ENCODE data around the gene WHRN. TPM values are rescaled to one million over a fixed set of nuclear protein-coding genes. Genes with fewer than 3 reads are reported as not detected.
A peak's percentile ranks its signal among the peaks of the same experiment; 100 is the strongest.

The WHRN gene
- total and polyA plus RNA-seq, 7 experiments from 2014 or later = 0.12 to 24.0 (median 2.5) TPM; not detected in 1

GRCh38 chr9:114366334-114367128, 138.7 kb downstream of the WHRN start:
- ATAC-seq = peak; percentile 60
- H3K27me3 ChIP-seq (ENCODE audit: control insufficient read depth in 2 of 2, insufficient read depth in 2 of 2, low read length in 2 of 2) = no peaks in the 10 kb centered on the region
- H3K36me3 ChIP-seq (ENCODE audit: control insufficient read depth in 2 of 3, insufficient read depth in 3 of 3, low read length in 3 of 3) = peaks cover 46 to 73% (median 62%) of the 10 kb centered on the region in 3 experiments
- peaks cover 65 to 99% (median 80%) of the 10 kb centered on the region in 7 donors for H3K4me1 Mint-ChIP-seq
- peak overlapping the region; percentile 62 to 98 (median 76) for H3K4me3 Mint-ChIP-seq
- intact Hi-C loops (cut with micrococcal nuclease) = loop anchor here in 1 of 2 donors (1.0 kb wide), 1 partner anchor 13 kb away; no protein-coding TSS in a partner anchor
- ChIA-PET CTCF (interaction anchor here (1.5 to 2.1 kb wide), 4 partner anchors 15 to 226 kb away, joined by 3 to 8 read pairs (median 6); partner anchors contain the start of gene AKNA), POLR2A (interaction anchor here (0.7 to 33.8 kb wide), 4 partner anchors 12 to 226 kb away, joined by 3 to 978 read pairs (median 7); partner anchors contain the start of gene AKNA)
- H3K27me3 Mint-ChIP-seq = no peaks in the 10 kb centered on the region
- peaks cover 9 to 67% (median 45%) of the 10 kb centered on the region in 5 donors for H3K36me3 Mint-ChIP-seq
- peak overlapping the region; percentile 69 for H3K27ac ChIP-seq (ENCODE audit: low read depth, low read length)
- H3K4me1 ChIP-seq (ENCODE audit: control insufficient read depth in 2 of 2, insufficient read depth in 2 of 2, low read length in 2 of 2) = peaks cover 89 to 94% of the 10 kb centered on the region in 2 donors
- peak in 7 of 9 donors; percentile 40 to 69 (median 64) for DNase-seq
- H3K27ac Mint-ChIP-seq = peak overlapping the region; percentile 70 to 98 (median 93)
- H3K4me3 ChIP-seq (ENCODE audit: low read length) = peak overlapping the region; percentile 17
- H3K9me3 ChIP-seq (ENCODE audit: control insufficient read depth in 2 of 3, low read length in 3 of 3) = no peaks in the 10 kb centered on the region
- H3K9me3 Mint-ChIP-seq = no peaks in the 10 kb centered on the region

- H3K4me3 Mint-ChIP-seq = peak overlapping the region in 5 of 10 donors; percentile 29 to 98 (median 36)
- H3K27ac Mint-ChIP-seq = peak overlapping the region; percentile 70 to 98 (median 93)
- Histone ChIP-seq H3K27ac (ENCODE audit: low read depth, low read length) (peak overlapping the region; percentile 63), H3K9me3 (ENCODE audit: control insufficient read depth in 2 of 3, low read length in 3 of 3) (no peaks in the 10 kb centered on the region), H3K27me3 (ENCODE audit: control insufficient read depth in 2 of 2, insufficient read depth in 2 of 2, low read length in 2 of 2) (no peaks in the 10 kb centered on the region), H3K36me3 (ENCODE audit: control insufficient read depth in 2 of 3, insufficient read depth in 3 of 3, low read length in 3 of 3) (peaks cover 60 to 77% (median 75%) of the 10 kb centered on the region in 3 experiments), H3K4me3 (ENCODE audit: low read length) (no peak overlapping the region), H3K4me1 (ENCODE audit: control insufficient read depth in 2 of 2, insufficient read depth in 2 of 2, low read length in 2 of 2) (peaks cover 80 to 87% of the 10 kb centered on the region in 2 donors)
- no peaks in the 10 kb centered on the region for H3K9me3 Mint-ChIP-seq
- ChIA-PET POLR2A (interaction anchor here (0.6 to 33.8 kb wide), 7 partner anchors 11 to 286 kb away, joined by 3 to 978 read pairs (median 3); partner anchors contain the start of gene AKNA), CTCF (interaction anchor here (0.6 to 1.9 kb wide), 7 partner anchors 9 to 288 kb away, joined by 3 to 6 read pairs (median 4); partner anchors contain the start of gene AKNA)
- peaks cover 68 to 99% (median 84%) of the 10 kb centered on the region in 7 donors for H3K4me1 Mint-ChIP-seq
- DNase-seq (no peak), ATAC-seq (no peak)
- peaks cover 16 to 76% (median 59%) of the 10 kb centered on the region in 5 donors for H3K36me3 Mint-ChIP-seq
- intact Hi-C loops (cut with micrococcal nuclease) = no loop called here
- no peaks in the 10 kb centered on the region for H3K27me3 Mint-ChIP-seq
Observed at GRCh38 chr9:114365194-114365593, 140.1 kb downstream of the WHRN start.

DNA sequence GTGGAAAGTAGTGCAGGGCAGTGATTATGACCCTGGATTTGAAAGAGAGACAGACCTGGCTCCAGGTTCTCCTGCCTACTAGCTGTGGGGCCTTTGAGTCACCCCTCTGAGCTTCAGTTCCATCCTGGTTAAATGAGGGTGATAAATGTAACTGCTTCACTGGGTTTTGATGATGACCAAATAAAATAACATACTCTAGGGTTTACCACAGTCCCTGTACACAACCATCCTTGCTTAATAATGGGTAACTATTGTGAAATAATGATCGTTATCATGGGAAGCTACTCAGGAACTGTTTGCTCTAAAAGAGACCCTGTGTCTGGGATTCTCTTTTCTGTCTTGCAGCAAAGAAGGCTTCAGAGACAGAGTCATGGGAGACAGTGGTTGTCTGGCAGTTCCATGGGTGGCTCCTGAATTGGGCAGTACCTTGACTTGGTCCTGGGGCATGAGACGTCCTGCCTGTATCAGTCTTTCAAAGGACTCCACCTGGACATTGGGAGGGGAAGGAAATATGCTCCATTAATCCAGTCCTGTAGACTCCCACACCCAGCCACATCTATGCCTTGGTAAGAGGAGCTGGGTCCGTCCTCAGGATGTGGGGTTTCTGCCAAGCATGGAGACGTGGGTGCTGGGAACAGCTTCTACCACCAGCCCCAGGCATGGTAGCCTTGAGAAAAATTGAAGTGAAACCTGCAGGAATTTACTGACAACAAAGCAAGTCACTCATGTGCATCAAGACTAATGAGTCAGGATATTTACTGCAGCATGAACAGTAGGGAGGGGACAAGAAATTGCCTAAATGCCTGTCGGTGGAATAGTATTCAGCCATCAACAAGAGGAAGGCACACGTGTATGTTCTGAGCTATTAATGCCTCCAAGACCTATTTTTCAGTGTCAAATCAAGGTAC, 140.9 kb downstream of the WHRN start:
- Mint-ChIP-seq H3K9me3 (no peaks in the 10 kb centered on the region), H3K27me3 (no peaks in the 10 kb centered on the region), H3K4me3 (peak overlapping the region in 9 of 10 donors; percentile 45 to 98 (median 70)), H3K36me3 (peaks cover 11 to 77% (median 61%) of the 10 kb centered on the region in 5 donors), H3K27ac (peak overlapping the region; percentile 70 to 98 (median 93)), H3K4me1 (peaks cover 68 to 99% (median 85%) of the 10 kb centered on the region in 7 donors)
- ATAC-seq (peak; percentile 37), DNase-seq (no peak)
- CTCF ChIA-PET = interaction anchor here (0.9 to 2.1 kb wide), 7 partner anchors 8 to 289 kb away, joined by 3 to 7 read pairs (median 4); partner anchors contain the start of gene AKNA
- H3K27me3 ChIP-seq (ENCODE audit: control insufficient read depth in 2 of 2, insufficient read depth in 2 of 2, low read length in 2 of 2) = no peaks in the 10 kb centered on the region
- no peaks in the 10 kb centered on the region for H3K9me3 ChIP-seq (ENCODE audit: control insufficient read depth in 2 of 3, low read length in 3 of 3)
- H3K4me3 ChIP-seq (ENCODE audit: low read length) = no peak overlapping the region
- H3K27ac ChIP-seq (ENCODE audit: low read depth, low read length) = peak overlapping the region; percentile 63
- H3K36me3 ChIP-seq (ENCODE audit: control insufficient read depth in 2 of 3, insufficient read depth in 3 of 3, low read length in 3 of 3) = peaks cover 68 to 83% (median 77%) of the 10 kb centered on the region in 3 experiments
- POLR2A ChIA-PET = interaction anchor here (1.0 to 33.8 kb wide), 9 partner anchors 9 to 27 kb away, joined by 3 to 978 read pairs (median 5); partner anchors contain the start of gene AKNA
- H3K4me1 ChIP-seq (ENCODE audit: control insufficient read depth in 2 of 2, insufficient read depth in 2 of 2, low read length in 2 of 2) = peaks cover 72 to 79% of the 10 kb centered on the region in 2 donors
- intact Hi-C loops (cut with micrococcal nuclease) = loop anchor here (5.0 kb wide), 1 partner anchor 33 kb away; no protein-coding TSS in a partner anchor

- no peak overlapping the region for H3K4me3 ChIP-seq (ENCODE audit: low read length)
- no peaks in the 10 kb centered on the region for H3K27me3 ChIP-seq (ENCODE audit: control insufficient read depth in 2 of 2, insufficient read depth in 2 of 2, low read length in 2 of 2)
- peak; percentile 45 for ATAC-seq
- peaks cover 67 to 73% of the 10 kb centered on the region in 2 donors for H3K4me1 ChIP-seq (ENCODE audit: control insufficient read depth in 2 of 2, insufficient read depth in 2 of 2, low read length in 2 of 2)
- H3K36me3 ChIP-seq (ENCODE audit: control insufficient read depth in 2 of 3, insufficient read depth in 3 of 3, low read length in 3 of 3) = peaks cover 69 to 90% (median 79%) of the 10 kb centered on the region in 3 experiments
- peak overlapping the region; percentile 63 for H3K27ac ChIP-seq (ENCODE audit: low read depth, low read length)
- Mint-ChIP-seq H3K9me3 (no peaks in the 10 kb centered on the region), H3K4me1 (peaks cover 65 to 93% (median 80%) of the 10 kb centered on the region in 7 donors), H3K27ac (peak overlapping the region; percentile 70 to 98 (median 93)), H3K27me3 (no peaks in the 10 kb centered on the region), H3K36me3 (peaks cover 12 to 78% (median 63%) of the 10 kb centered on the region in 5 donors), H3K4me3 (peak overlapping the region; percentile 51 to 98 (median 72))
- ChIA-PET POLR2A (interaction anchor here (0.7 to 33.8 kb wide), 9 partner anchors 8 to 565 kb away, joined by 3 to 978 read pairs (median 5); partner anchors contain the start of gene AKNA), CTCF (interaction anchor here (0.6 to 2.1 kb wide), 5 partner anchors 10 to 290 kb away, joined by 3 to 7 read pairs (median 3); no protein-coding TSS in a partner anchor)
- no peaks in the 10 kb centered on the region for H3K9me3 ChIP-seq (ENCODE audit: control insufficient read depth in 2 of 3, low read length in 3 of 3)
- DNase-seq = peak in 6 of 9 donors; percentile 40 to 62 (median 50)
- intact Hi-C loops (cut with micrococcal nuclease) = loop anchor here (1.0 to 5.0 kb wide), 5 partner anchors 9 to 34 kb away; no protein-coding TSS in a partner anchor
Observed at GRCh38 chr9:114363424-114363823, 141.8 kb downstream of the WHRN start.

DNA sequence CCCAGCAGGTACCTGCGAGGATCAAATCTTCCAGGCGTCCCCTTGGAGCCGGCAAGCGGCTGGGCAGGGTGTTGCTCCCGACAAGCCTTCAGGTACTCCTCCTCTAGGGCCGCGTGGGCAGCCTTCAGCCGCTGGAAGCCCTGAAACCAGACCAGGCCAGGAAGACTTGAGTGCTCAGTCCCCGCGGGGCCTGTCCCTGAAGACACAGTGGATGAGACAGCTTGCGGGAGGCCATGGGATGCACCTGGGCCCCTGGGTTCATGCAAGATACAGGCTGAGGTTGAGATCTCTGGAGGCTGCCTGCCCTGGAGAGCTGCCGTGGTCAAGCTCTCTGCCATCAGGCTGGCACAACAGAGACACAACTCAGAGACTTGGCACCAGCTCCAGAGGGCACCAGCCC, 142.9 kb downstream of the WHRN start:
- no peak for DNase-seq
- H3K4me1 ChIP-seq (ENCODE audit: control insufficient read depth in 2 of 2, insufficient read depth in 2 of 2, low read length in 2 of 2) = peaks cover 56 to 64% of the 10 kb centered on the region in 2 donors
- H3K36me3 Mint-ChIP-seq = peaks cover 18 to 76% (median 65%) of the 10 kb centered on the region in 5 donors
- H3K27me3 Mint-ChIP-seq = no peaks in the 10 kb centered on the region
- no peaks in the 10 kb centered on the region for H3K27me3 ChIP-seq (ENCODE audit: control insufficient read depth in 2 of 2, insufficient read depth in 2 of 2, low read length in 2 of 2)
- H3K4me1 Mint-ChIP-seq = peaks cover 57 to 91% (median 78%) of the 10 kb centered on the region in 7 donors
- H3K9me3 ChIP-seq (ENCODE audit: control insufficient read depth in 2 of 3, low read length in 3 of 3) = no peaks in the 10 kb centered on the region
- peak overlapping the region in 8 of 9 donors; percentile 25 to 98 (median 90) for H3K27ac Mint-ChIP-seq
- CTCF ChIA-PET = interaction anchor here (1.4 to 2.0 kb wide), 2 partner anchors 22 to 24 kb away, joined by 4 read pairs; no protein-coding TSS in a partner anchor
- H3K9me3 Mint-ChIP-seq = no peaks in the 10 kb centered on the region
- H3K36me3 ChIP-seq (ENCODE audit: control insufficient read depth in 2 of 3, insufficient read depth in 3 of 3, low read length in 3 of 3) = peaks cover 75 to 89% (median 79%) of the 10 kb centered on the region in 3 experiments
- ATAC-seq = no peak
- intact Hi-C loops (cut with micrococcal nuclease) = loop anchor here (2.0 to 5.0 kb wide), 2 partner anchors 14 to 35 kb away; no protein-coding TSS in a partner anchor
- no peak overlapping the region for H3K4me3 ChIP-seq (ENCODE audit: low read length)
- H3K27ac ChIP-seq (ENCODE audit: low read depth, low read length) = peak overlapping the region; percentile 63
- peak overlapping the region in 1 of 10 donors; percentile 74 for H3K4me3 Mint-ChIP-seq
- POLR2A ChIA-PET = interaction anchor here (0.7 to 33.8 kb wide), 7 partner anchors 9 to 566 kb away, joined by 3 to 978 read pairs (median 5); partner anchors contain the start of gene AKNA

All from naive thymus-derived CD4-positive, alpha-beta T cell (primary cell).